ENCODE measurements around the gene WDR90. TPM values are rescaled to one million over a fixed set of nuclear protein-coding genes. Genes with fewer than 3 reads are reported as not detected.

WDR90 gene
- total and polyA plus RNA-seq, 10 of the 15 experiments (the other 5 are each of a cell fraction or from before 2014, with no cell fraction given): 2.0 to 65.0 (median 16.7) TPM

- Histone ChIP-seq H3K27me3 (replicated peaks in 1 of 2; ENCODE audit: control insufficient read depth in 2 of 2, insufficient read depth in 2 of 2, low read length in 1 of 2) (no peaks in the 10 kb centered on the region), H3K9me3 (replicated peaks; ENCODE audit: control insufficient read depth, insufficient read depth, low read length) (no peaks in the 10 kb centered on the region), H4K20me1 (ENCODE audit: control insufficient read depth, insufficient read depth) (no peaks in the 10 kb centered on the region; the same call in 1 of the 2 replicates), H3K4me2 (ENCODE audit: control insufficient read depth, insufficient read depth) (no peak overlapping the region), H3K27ac (ENCODE audit: control insufficient read depth, insufficient read depth) (no peak overlapping the region), H3K4me1 (ENCODE audit: control insufficient read depth, insufficient read depth, low read length) (no peaks in the 10 kb centered on the region), H3K79me2 (ENCODE audit: control insufficient read depth, insufficient read depth, low read length) (no peaks in the 10 kb centered on the region), H3K4me3 (no peak overlapping the region), H3K36me3 (ENCODE audit: control insufficient read depth in 2 of 2, insufficient read depth in 2 of 2, low read length in 1 of 2) (no peaks in the 10 kb centered on the region; a peak in 1 of 4 replicates), H2AFZ (ENCODE audit: control insufficient read depth, low read depth, low read length) (no peak overlapping the region), H3K9ac (ENCODE audit: control insufficient read depth, insufficient read depth, low read length) (no peak overlapping the region)
- ChIA-PET CTCF (no interaction called here), RAD21 (ENCODE audit: unreplicated experiment) (no interaction called here), SMC1A (ENCODE audit: uncharacterized antibody, unreplicated experiment) (no interaction called here), POLR2A (no interaction called here)
- FAIRE-seq (no peak), ATAC-seq (no peak), DNase-seq (ENCODE audit: low read depth, low spot score) (no peak)
- BruUV-seq (replicated peaks): no TSS peak
- WGBS (ENCODE audit: insufficient coverage, insufficient replicate concordance, low lambda C conversion rate, missing lambda C conversion rate): 92% methylated on average over 39 of the region's 50 CpGs
- in situ Hi-C loops (cut with MboI): no loop called here
- no peak for TF ChIP-seq HSF1 (IDR thresholded peaks at IDR 0.05; ENCODE audit: low read depth, low read length)
- no peak for TF ChIP-seq NFXL1 (IDR thresholded peaks at IDR 0.05; ENCODE audit: borderline replicate concordance)
- TF ChIP-seq ZSCAN29 (IDR thresholded peaks at IDR 0.05): no peak
- no peak for TF ChIP-seq IRF4 (IDR thresholded peaks at IDR 0.05; ENCODE audit: low read depth, low read length)
- TF ChIP-seq IKZF2 (IDR thresholded peaks at IDR 0.05): no peak
- no peak for TF ChIP-seq FOXK2 (IDR thresholded peaks at IDR 0.05)
- no peak for TF ChIP-seq FOXM1 (IDR thresholded peaks at IDR 0.05; ENCODE audit: low read depth, low read length)
- no peak for TF ChIP-seq RUNX3 (IDR thresholded peaks at IDR 0.05; ENCODE audit: low read length)
- TF ChIP-seq CHD2 (IDR thresholded peaks at IDR 0.05; ENCODE audit: borderline replicate concordance, low read depth, low read length): no peak
- no peak for TF ChIP-seq IRF5 (IDR thresholded peaks at IDR 0.05; ENCODE audit: borderline replicate concordance)
- no peak for TF ChIP-seq PBX3 (IDR thresholded peaks at IDR 0.05; ENCODE audit: insufficient replicate concordance, low read depth, low read length)
- TF ChIP-seq CEBPZ (IDR thresholded peaks at IDR 0.05; ENCODE audit: low read depth, low read length): no peak
- TF ChIP-seq ZBTB33 (IDR thresholded peaks at IDR 0.05): no peak
- intact Hi-C loops (cut with micrococcal nuclease; ENCODE audit: unreplicated experiment): no loop called here
These were observed 21.5 kb upstream of the WDR90 start for GRCh38 chr16:627454-628239.
